ENCODE results near the gene ZNF277.

DNA sequence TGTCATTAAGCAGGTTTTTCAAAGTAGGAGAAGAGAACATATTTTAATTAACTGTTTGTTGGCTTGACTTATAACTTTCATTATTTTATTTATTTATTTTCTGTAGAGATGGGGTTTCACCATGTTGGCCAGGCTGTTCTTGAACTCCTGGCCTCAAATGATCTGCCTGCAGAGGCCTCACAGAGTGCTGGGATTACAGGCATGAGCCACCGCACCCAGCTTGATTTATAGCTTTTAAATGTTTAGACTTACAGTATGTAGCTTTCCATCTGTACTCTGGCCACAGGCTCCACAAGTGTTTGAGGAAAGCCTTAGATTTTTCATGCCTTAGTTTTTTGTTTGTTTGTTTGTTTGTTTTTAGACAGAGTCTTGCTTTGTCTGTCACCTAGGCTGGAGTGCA is 171.1 kb downstream of the ZNF277 start:
- TF ChIP-seq, protein P1, sequence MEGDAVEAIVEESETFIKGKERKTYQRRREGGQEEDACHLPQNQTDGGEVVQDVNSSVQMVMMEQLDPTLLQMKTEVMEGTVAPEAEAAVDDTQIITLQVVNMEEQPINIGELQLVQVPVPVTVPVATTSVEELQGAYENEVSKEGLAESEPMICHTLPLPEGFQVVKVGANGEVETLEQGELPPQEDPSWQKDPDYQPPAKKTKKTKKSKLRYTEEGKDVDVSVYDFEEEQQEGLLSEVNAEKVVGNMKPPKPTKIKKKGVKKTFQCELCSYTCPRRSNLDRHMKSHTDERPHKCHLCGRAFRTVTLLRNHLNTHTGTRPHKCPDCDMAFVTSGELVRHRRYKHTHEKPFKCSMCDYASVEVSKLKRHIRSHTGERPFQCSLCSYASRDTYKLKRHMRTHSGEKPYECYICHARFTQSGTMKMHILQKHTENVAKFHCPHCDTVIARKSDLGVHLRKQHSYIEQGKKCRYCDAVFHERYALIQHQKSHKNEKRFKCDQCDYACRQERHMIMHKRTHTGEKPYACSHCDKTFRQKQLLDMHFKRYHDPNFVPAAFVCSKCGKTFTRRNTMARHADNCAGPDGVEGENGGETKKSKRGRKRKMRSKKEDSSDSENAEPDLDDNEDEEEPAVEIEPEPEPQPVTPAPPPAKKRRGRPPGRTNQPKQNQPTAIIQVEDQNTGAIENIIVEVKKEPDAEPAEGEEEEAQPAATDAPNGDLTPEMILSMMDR (IDR thresholded peaks at IDR 0.05), result no peak
- TF ChIP-seq POLR2AphosphoS5 (IDR thresholded peaks at IDR 0.05; ENCODE audit: insufficient read depth in 1 of 2, low read depth in 1 of 2), result no peak

Measured in vagina (tissue), 2 donors.